Bronchial epithelial cell (primary cell): ENCODE results near the gene CDK19. TPM values are rescaled to one million over a fixed set of nuclear protein-coding genes. Genes with fewer than 3 reads are reported as not detected.

Experiments
- DNase-seq: peaks from one replicate; pipeline ENCODE4 v3.0.0-alpha.2; 2010; ENCODE audit warnings: low read depth
- FAIRE-seq: peaks from 2 replicates; lab custom pipeline; 2011; peaks lifted over from hg19 to GRCh38; lab: Jason Lieb, UNC
- H3K27me3 ChIP-seq: 2 replicates; pipeline ENCODE4 v1.5.1; 2011; ENCODE audit warnings: low read length; ENCODE audit not compliant: control insufficient read depth, insufficient read depth
- H3K36me3 ChIP-seq: 2 replicates; pipeline ENCODE4 v1.5.1; 2011; ENCODE audit warnings: low read length; ENCODE audit not compliant: control insufficient read depth, insufficient read depth
- H3K4me3 ChIP-seq: 2 replicates; pipeline ENCODE4 v1.5.1; 2011; ENCODE audit warnings: mild to moderate bottlenecking, low read depth, low read length, control low read depth
- total RNA-seq: library from RNA; depleted of rRNA; stranded (reverse); fragments of >200 nt; gene quantifications from 2 replicates; pipeline ENCODE4 v1.2.1, GENCODE V29; 2014
- TF ChIP-seq, protein P1 (sequence below): IDR thresholded peaks from 2 replicates; pipeline ENCODE4 v1.5.1; 2011; ENCODE audit warnings: mild to moderate bottlenecking, moderate library complexity, low read length, control low read depth, inconsistent platforms; ENCODE audit not compliant: insufficient read depth, severe bottlenecking

Gene CDK19
- total RNA-seq, 1 donor from 2014 or later, result 6.1 TPM

DNA sequence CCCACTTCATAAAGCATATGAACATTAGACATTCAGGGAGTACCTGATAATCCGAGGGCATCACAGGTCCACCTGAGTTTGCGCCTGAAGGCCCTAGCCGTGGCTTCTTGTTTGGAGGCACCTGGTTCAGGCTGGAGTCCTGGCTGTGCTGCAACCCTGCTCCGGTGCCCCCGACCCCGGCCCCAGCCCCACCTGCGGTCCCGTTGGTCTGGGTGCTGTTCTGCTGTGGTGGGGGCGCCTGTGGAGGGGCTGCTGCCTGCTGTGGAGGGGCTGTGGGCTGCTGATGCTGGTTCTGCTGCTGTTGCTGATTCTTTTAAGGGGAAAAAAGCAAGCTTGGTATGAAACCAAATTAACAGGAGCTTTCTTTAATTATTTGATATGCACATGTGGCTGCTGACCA lies 194.2 kb downstream of the CDK19 start:
- FAIRE-seq, result no peak
- Histone ChIP-seq H3K36me3 (no peaks in the 10 kb centered on the region), H3K27me3 (no peaks in the 10 kb centered on the region), H3K4me3 (no peak overlapping the region)
- TF ChIP-seq, protein P1, sequence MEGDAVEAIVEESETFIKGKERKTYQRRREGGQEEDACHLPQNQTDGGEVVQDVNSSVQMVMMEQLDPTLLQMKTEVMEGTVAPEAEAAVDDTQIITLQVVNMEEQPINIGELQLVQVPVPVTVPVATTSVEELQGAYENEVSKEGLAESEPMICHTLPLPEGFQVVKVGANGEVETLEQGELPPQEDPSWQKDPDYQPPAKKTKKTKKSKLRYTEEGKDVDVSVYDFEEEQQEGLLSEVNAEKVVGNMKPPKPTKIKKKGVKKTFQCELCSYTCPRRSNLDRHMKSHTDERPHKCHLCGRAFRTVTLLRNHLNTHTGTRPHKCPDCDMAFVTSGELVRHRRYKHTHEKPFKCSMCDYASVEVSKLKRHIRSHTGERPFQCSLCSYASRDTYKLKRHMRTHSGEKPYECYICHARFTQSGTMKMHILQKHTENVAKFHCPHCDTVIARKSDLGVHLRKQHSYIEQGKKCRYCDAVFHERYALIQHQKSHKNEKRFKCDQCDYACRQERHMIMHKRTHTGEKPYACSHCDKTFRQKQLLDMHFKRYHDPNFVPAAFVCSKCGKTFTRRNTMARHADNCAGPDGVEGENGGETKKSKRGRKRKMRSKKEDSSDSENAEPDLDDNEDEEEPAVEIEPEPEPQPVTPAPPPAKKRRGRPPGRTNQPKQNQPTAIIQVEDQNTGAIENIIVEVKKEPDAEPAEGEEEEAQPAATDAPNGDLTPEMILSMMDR, result no peak
- no peak for DNase-seq

DNA sequence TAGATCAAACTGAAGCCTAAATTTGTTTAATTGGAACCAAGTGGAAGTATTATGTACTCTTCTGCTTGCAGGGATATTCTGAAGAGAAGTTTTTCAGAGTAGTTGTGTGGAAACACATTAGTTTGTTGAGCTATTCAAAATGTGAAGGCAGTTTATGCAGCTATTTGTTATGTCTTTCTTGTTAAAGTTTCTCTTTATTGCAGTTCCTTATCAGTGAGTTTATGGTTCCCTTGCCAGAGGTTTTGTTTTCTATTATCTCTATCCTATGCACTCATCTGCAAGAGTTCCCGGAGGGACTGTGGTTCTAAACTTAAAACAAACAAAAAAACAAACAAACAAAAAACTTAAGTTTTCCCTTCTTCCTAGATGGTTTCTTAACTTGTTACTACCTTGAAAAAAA lies 195.2 kb downstream of the CDK19 start:
- no peak for FAIRE-seq
- H3K4me3 ChIP-seq, result no peak overlapping the region
- no peaks in the 10 kb centered on the region for H3K27me3 ChIP-seq
- no peaks in the 10 kb centered on the region for H3K36me3 ChIP-seq
- TF ChIP-seq, protein P1, result no peak
- DNase-seq, result no peak

DNA sequence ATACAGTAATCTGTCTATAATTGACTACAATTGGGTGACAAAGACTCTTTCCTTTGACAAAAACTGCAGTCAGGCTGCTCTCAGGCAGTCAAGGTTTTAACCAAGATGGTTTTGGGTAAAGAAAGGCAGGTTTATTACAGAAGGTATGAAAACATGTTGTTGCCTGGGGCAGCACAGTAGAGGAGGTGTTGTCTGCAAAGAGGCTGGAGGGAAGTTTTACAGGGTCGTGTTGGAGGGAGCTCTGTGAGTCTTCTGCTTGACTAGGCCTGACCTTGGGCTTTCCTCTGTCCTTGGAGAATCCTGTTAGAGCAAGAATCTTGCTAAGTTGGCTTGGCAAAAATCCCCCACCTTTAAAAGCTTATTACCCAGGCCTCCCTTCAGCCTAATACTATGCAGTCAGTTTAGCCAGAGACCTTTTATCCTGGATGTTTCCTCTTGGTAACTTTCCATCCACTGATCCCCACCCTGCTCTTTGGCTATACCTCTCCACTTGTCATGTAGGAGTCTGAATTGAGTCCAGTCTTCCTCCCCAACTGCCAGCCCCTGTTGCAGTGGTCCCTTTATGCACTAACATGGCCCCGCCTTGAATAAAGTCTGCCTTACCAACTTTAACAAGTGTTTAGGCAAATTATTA lies 195.9 kb downstream of the CDK19 start:
- Histone ChIP-seq H3K27me3 (no peaks in the 10 kb centered on the region), H3K4me3 (no peak overlapping the region), H3K36me3 (no peaks in the 10 kb centered on the region)
- TF ChIP-seq, protein P1, result no peak
- no peak for DNase-seq
- FAIRE-seq, result no peak

DNA sequence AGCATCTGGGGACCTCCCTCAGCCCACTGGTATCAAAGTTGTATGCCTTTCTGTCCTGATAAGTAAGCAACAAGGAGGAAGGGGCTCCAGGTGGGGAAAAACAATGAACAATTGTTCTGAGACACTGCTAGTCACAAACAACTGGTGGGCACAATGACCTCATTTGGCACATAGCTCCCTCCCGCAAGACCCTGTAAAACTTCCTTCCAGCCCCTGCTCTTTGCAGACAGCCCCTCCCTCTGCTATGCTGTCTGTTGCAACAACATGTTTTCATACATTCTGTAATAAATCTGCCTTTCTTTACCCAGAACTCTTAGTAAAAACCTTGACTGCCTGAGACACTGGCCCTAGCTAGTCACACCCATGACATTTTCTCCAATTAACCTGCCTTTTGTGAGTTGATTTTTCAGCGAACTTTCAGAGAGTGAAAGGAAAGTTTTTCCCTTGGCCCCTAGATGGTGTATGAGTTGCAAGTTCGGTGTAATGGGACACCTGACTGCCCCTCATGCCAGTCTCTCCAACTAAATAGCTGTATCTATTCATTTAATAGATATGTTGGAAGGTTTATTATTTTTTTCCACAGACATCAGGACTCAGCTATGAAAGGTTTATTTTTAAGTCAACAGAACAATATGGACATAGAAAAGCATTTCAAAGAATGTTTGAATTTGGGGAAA lies 196.5 kb downstream of the CDK19 start:
- no peaks in the 10 kb centered on the region for H3K36me3 ChIP-seq
- H3K4me3 ChIP-seq, result no peak overlapping the region
- TF ChIP-seq, protein P1, result no peak
- DNase-seq, result no peak
- no peaks in the 10 kb centered on the region for H3K27me3 ChIP-seq
- peak; percentile 64 for FAIRE-seq

- no peak for DNase-seq
- no peak for FAIRE-seq
- Histone ChIP-seq H3K27me3 (no peaks in the 10 kb centered on the region), H3K36me3 (no peaks in the 10 kb centered on the region), H3K4me3 (no peak overlapping the region)
- TF ChIP-seq, protein P1, result no peak
Measured at GRCh38 chr6:110617057-110617456, 198.2 kb downstream of the CDK19 start.
